ENCODE measurements around the gene USP15. TPM values are rescaled to one million over a fixed set of nuclear protein-coding genes. Genes with fewer than 3 reads are reported as not detected.
"Not testable (repeated sequence)": the region's sequence is repeated elsewhere in the genome, so short reads cannot be mapped to it uniquely, and the experiment has no call there.

The USP15 gene
- total RNA-seq, 1 donor = 51.4 TPM

- Histone ChIP-seq H3K9me3 (ENCODE audit: low read depth, low read length) (no peaks in the 10 kb centered on the region), H3K27ac (ENCODE audit: low read depth, low read length) (no peak overlapping the region), H3K27me3 (ENCODE audit: insufficient read depth, low read length) (no peaks in the 10 kb centered on the region), H3K4me1 (ENCODE audit: insufficient read depth, low read length) (no peaks in the 10 kb centered on the region), H3K4me3 (ENCODE audit: insufficient read depth, low read length) (no peak overlapping the region), H3K79me2 (ENCODE audit: insufficient read depth, low read length) (no peaks in the 10 kb centered on the region), H3K4me2 (ENCODE audit: insufficient read depth, low read length) (no peak overlapping the region), H3K36me3 (ENCODE audit: insufficient read depth, low read length) (no peaks in the 10 kb centered on the region), H4K20me1 (ENCODE audit: insufficient read depth, low read length) (no peaks in the 10 kb centered on the region), H2AFZ (ENCODE audit: low read length) (no peak overlapping the region)
- no peak for DNase-seq (ENCODE audit: insufficient read length, low spot score, missing footprints)
- no peak for TF ChIP-seq CTCF (IDR thresholded peaks at IDR 0.05; ENCODE audit: extremely low read depth, low read depth, low read length)
Measured at GRCh38 chr12:62458626-62459025, 198.4 kb downstream of the USP15 start.

GRCh38 chr12:62459976-62460375 lies 199.8 kb downstream of the USP15 start:
- H2AFZ ChIP-seq (ENCODE audit: low read length) = no peak overlapping the region
- DNase-seq (ENCODE audit: insufficient read length, low spot score, missing footprints) = no peak
- H3K27me3 ChIP-seq (ENCODE audit: insufficient read depth, low read length) = no peaks in the 10 kb centered on the region
- H3K27ac ChIP-seq (ENCODE audit: low read depth, low read length) = no peak overlapping the region
- H3K79me2 ChIP-seq (ENCODE audit: insufficient read depth, low read length) = no peaks in the 10 kb centered on the region
- H3K4me3 ChIP-seq (ENCODE audit: insufficient read depth, low read length) = no peak overlapping the region
- no peaks in the 10 kb centered on the region for H4K20me1 ChIP-seq (ENCODE audit: insufficient read depth, low read length)
- H3K4me2 ChIP-seq (ENCODE audit: insufficient read depth, low read length) = no peak overlapping the region
- no peaks in the 10 kb centered on the region for H3K36me3 ChIP-seq (ENCODE audit: insufficient read depth, low read length)
- no peaks in the 10 kb centered on the region for H3K9me3 ChIP-seq (ENCODE audit: low read depth, low read length)
- no peaks in the 10 kb centered on the region for H3K4me1 ChIP-seq (ENCODE audit: insufficient read depth, low read length)
- TF ChIP-seq CTCF (IDR thresholded peaks at IDR 0.05; ENCODE audit: extremely low read depth, low read depth, low read length) = no peak

GRCh38 chr12:62461171-62461837 lies 201.1 kb downstream of the USP15 start:
- H3K79me2 ChIP-seq (ENCODE audit: insufficient read depth, low read length); DNase-seq (ENCODE audit: insufficient read length, low spot score, missing footprints); H3K9me3 ChIP-seq (ENCODE audit: low read depth, low read length); H4K20me1 ChIP-seq (ENCODE audit: insufficient read depth, low read length); H3K4me2 ChIP-seq (ENCODE audit: insufficient read depth, low read length); H3K36me3 ChIP-seq (ENCODE audit: insufficient read depth, low read length); H3K4me3 ChIP-seq (ENCODE audit: insufficient read depth, low read length); H3K27ac ChIP-seq (ENCODE audit: low read depth, low read length); H2AFZ ChIP-seq (ENCODE audit: low read length); H3K4me1 ChIP-seq (ENCODE audit: insufficient read depth, low read length); H3K27me3 ChIP-seq (ENCODE audit: insufficient read depth, low read length): not testable (repeated sequence)

GRCh38 chr12:62463252-62463651 lies 203.0 kb downstream of the USP15 start:
- not testable (repeated sequence) for H3K36me3 ChIP-seq (ENCODE audit: insufficient read depth, low read length); H3K27ac ChIP-seq (ENCODE audit: low read depth, low read length); H2AFZ ChIP-seq (ENCODE audit: low read length); H3K9me3 ChIP-seq (ENCODE audit: low read depth, low read length); H3K4me2 ChIP-seq (ENCODE audit: insufficient read depth, low read length); H3K4me1 ChIP-seq (ENCODE audit: insufficient read depth, low read length); H4K20me1 ChIP-seq (ENCODE audit: insufficient read depth, low read length); DNase-seq (ENCODE audit: insufficient read length, low spot score, missing footprints); H3K4me3 ChIP-seq (ENCODE audit: insufficient read depth, low read length); H3K27me3 ChIP-seq (ENCODE audit: insufficient read depth, low read length)
- peaks cover 20% of the 10 kb centered on the region for H3K79me2 ChIP-seq (ENCODE audit: insufficient read depth, low read length)

Small RNAs within 50 kb of the gene (small RNA-seq; reads per million reads assigned to genes)
- gene RF00017 = not detected
- gene RNU6-595P = not detected

Other genes starting within 250 kb of the USP15 start
- gene MON2, start 206.4 kb downstream of the USP15 start, total RNA-seq = 63.0 and 69.8 TPM in 2 replicates

All from osteoblast (primary cell).